Coronary artery (tissue), 2 donors: ENCODE measurements around the gene RMND5A.
"Not testable (repeated sequence)": the region's sequence is repeated elsewhere in the genome, so short reads cannot be mapped to it uniquely, and the experiment has no call there.

ENCODE experiments used
- DNase-seq: peaks from one replicate; pipeline ENCODE4 v3.0.0-alpha.2; 2017; ENCODE audit warnings: low spot score
- H3K27ac ChIP-seq, 2 donors: fragments of 200-600 bp; sonication (generic); one replicate each; pipeline ENCODE4 v1.5.1; 2016 to 2019
- H3K4me3 ChIP-seq: fragments of 200-600 bp; sonication (generic); 2 replicates; pipeline ENCODE4 v1.5.1; 2016; ENCODE audit warnings: mild to moderate bottlenecking, moderate library complexity
- TF ChIP-seq, protein P1 (sequence below): fragments of 200-600 bp; sonication (generic); IDR thresholded peaks from one replicate; pipeline ENCODE4 v1.5.1; 2019; ENCODE audit warnings: antibody characterized with exemption

Gene RMND5A

DNA sequence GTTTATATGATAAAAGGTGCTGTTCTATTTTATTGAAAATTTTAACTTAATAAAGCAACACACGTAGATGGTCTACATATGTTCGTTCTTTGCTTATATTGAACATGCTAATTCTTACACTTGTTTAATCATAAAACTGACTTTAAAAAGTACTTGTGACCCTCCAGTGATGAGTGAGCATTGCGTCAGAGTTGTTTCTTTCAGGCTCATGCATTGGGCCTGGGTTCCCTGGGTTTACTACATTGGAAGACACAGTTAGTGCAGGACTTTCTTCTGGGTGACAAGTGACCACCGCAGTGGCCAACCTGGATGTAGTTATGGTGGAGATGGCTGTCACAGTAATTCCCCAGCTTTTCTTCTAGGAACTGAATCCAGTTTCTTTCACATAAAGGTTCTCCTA, 13.4 kb downstream of the RMND5A start:
- not testable (repeated sequence) for DNase-seq, H3K4me3 ChIP-seq, H3K27ac ChIP-seq

DNA sequence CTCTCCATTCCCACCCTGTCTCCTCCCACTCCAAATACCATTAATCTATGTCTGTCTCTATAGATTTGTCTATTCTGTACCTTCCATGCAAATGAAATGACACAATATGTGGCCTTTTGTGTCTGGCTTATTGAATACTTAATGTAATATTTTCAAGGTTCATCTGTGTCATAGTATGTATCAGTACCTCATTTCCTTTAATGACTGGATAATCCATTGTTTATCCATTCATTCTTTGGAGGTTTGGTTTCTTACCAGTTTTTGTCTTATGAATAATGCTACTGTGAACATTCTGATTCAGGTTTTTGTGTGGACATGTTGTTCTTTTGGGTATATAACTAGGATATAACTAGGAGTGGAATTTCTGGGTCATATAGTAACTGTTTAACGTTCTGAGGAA, 14.8 kb downstream of the RMND5A start:
- H3K27ac ChIP-seq, DNase-seq, H3K4me3 ChIP-seq: not testable (repeated sequence)

DNA sequence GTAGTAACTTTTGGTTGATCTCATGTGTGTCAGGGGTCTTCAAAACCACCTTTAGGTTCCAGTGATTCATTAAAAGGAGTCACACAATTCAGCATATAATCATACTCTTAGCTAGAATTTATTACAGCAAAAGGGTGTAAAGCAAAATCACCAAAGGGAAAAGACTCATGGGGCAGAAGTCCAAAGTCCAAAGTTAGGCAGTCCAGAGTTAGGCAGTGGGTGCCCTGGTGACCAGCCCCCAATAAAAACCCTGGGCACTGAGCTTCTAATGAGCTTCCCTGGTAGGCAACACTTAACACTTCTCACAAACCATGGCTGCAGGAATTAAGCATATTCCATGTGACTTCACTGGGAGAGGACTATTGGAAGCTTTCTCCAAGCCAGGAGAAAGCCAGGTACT, 19.4 kb downstream of the RMND5A start:
- H3K27ac ChIP-seq, H3K4me3 ChIP-seq, DNase-seq: not testable (repeated sequence)

DNA sequence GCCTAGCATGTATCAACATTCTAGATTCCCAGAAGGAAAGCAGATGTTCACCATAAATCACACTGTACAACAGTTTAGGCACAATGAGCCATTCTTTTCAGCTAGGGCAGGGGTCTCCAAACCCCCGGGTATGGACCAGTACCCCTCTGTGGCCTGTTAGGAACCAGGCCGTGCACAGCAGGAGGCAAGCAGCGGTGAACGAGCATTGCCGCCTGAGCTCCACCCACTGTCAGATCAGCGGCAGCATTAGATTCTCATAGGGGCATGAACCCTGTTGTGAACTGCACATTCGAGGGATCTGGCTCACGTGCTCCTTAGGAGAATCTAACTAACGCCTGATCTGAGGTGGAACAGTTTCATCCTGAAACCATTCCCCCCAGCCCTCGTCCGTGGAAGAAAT, 19.8 kb downstream of the RMND5A start:
- not testable (repeated sequence) for DNase-seq, H3K4me3 ChIP-seq

DNA sequence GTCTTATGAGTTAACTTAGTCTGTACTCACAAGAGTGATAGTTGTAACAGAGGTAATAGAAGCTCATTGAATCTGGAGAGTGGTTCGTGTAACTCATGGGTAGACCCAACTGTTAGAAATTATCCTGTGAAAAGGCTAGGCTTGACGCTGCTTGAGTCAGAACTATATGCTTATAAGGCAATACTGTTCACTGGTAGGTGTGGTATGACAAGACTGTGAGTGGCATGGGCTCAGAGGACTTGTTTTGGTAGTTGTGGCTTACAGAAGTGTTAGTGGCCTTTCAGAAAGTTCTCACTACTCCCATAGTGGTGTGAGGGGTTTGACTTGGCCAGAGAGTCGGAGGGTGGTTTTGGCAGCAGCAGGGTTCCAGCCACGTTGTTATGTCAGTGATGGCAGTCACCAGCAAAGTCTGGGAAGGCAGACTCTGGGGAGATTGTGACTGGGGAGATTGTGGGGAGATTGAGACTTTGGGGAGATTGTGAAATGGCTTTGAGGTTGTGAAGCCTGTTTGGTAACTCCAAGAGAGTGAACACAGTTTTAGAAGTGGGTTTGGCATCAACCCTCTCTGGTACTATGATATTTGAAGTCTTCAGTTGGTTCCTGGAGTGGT, 21.9 kb downstream of the RMND5A start:
- H3K27ac ChIP-seq, DNase-seq, H3K4me3 ChIP-seq: not testable (repeated sequence)

More for the DNA sequence above, 19.8 kb downstream of the RMND5A start:
- not testable (repeated sequence) for H3K27ac ChIP-seq

DNA sequence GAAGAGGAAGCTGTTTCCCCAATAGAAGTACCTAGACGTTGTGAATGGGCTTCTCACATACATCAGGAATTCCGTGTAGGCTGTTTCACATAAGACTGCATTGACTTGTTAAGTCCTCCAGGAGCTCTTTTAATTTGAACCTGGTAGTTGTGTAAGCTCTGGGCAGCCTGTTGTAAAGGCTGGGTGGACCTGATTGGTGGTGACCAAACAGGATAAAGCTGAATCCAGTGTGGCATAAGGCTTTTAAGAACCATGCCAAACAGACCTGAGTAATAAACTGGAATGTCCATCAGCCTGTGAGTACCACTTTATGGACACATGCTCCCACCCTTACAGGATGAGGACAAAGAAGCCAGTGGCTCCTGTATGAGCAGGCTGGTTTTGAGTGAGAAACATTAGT, 24.1 kb downstream of the RMND5A start:
- H3K27ac ChIP-seq, result no peak overlapping the region
- DNase-seq, result no peak
- TF ChIP-seq, protein P1, sequence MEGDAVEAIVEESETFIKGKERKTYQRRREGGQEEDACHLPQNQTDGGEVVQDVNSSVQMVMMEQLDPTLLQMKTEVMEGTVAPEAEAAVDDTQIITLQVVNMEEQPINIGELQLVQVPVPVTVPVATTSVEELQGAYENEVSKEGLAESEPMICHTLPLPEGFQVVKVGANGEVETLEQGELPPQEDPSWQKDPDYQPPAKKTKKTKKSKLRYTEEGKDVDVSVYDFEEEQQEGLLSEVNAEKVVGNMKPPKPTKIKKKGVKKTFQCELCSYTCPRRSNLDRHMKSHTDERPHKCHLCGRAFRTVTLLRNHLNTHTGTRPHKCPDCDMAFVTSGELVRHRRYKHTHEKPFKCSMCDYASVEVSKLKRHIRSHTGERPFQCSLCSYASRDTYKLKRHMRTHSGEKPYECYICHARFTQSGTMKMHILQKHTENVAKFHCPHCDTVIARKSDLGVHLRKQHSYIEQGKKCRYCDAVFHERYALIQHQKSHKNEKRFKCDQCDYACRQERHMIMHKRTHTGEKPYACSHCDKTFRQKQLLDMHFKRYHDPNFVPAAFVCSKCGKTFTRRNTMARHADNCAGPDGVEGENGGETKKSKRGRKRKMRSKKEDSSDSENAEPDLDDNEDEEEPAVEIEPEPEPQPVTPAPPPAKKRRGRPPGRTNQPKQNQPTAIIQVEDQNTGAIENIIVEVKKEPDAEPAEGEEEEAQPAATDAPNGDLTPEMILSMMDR, result no peak
- H3K4me3 ChIP-seq, result no peak overlapping the region

DNA sequence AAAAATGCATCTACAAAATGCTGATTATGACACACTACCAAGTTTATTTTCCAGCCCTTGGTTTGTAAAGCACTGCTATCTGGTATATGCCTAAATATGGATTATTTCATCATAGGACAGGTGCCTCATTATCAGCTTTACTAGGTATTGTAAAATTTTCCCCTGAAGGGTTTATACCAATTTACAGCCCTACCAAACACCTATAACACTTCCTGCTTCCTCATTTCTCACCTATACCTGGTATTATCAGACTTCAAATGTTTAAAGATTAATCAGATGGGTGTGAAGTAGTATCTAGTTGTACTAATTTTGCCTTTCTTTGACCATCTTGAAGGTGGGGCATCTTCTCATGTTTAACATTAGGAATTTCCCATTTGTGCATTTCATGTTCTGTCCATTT, 26.8 kb downstream of the RMND5A start:
- TF ChIP-seq, protein P1, result no peak
- H3K4me3 ChIP-seq, result no peak overlapping the region
- H3K27ac ChIP-seq, result no peak overlapping the region
- DNase-seq, result no peak

DNA sequence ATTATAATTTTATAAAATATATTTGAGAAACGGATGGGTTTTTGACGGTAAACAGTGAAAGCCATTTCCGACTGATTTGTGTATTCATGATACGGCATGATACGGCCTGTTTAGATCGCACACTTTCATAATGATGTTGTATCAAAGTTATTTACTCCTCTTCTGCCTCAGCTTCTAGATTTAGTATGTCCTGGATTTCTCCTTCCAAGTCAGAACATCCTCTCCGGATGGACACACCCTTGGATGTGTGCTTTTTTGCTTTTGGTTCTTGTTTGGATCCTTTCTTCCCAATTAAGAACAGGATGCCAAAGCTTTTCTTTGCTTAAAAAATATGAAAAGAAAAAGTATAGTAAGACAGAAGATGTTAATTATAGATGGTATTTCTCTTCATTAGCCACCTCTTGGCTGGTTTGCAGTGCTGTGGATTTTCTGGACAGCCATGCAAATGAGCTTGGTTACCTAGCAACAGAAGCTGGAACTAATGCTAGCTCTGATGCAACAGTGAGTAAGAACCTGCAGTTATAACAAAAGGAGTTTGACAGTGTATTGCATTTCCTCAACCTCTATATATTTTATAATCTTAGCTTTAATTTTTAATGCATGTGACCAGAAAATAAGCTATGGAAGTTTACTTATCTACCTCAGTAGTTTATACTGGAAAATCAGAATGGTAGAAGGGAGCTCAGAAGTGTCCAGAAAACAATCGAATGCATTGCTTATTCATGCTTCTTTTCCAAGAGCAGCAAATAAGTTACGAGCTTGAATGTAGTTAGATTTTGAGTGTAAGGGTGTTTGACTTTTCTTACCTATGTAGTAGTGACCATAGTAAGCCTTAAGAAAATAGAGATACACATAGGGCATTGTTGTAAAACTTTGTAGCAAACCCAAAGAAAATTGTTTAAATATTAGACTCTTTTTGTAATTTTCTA, 27.9 kb downstream of the RMND5A start:
- TF ChIP-seq, protein P1, result no peak
- Histone ChIP-seq H3K27ac (no peak overlapping the region), H3K4me3 (no peak overlapping the region)
- DNase-seq, result no peak

DNA sequence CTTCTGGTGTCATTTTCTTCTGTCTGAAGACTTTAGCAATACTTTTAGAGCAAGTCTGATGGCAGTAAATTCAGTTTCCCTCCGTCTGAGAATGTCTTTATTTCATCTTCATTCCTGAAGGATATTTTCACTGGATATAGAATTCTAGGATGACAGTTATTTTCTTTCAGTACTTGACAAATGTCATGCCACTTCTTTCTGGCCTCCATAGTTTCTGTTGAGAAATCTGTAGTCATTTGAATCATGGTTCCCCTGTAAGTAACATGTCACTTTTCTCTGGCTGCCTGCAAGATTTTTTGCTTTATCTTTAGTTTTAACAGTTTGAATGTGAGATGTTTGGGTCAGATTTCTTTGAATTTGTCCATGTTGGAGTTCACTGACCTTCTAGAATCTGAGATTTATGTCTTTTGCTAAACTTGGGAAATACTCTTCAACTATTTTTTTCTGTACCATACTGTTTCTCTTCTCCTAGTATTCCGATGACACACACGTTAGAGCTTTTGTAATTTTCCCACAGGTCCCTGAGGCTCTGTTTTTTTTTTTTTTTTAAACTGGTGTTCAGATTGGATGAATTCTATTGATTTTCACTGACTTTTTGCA, 30.2 kb downstream of the RMND5A start:
- Histone ChIP-seq H3K4me3 (no peak overlapping the region), H3K27ac (no peak overlapping the region)
- no peak for DNase-seq
- TF ChIP-seq, protein P1, result no peak
